Measurements from ENCODE around the gene HINT3. TPM values are rescaled to one million over a fixed set of nuclear protein-coding genes. Genes with fewer than 3 reads are reported as not detected.

HINT3 gene
- total and polyA plus RNA-seq, 2 donors (not counting 3 experiments of a cell fraction or from before 2014, with no cell fraction given) = 1.8 to 8.4 TPM

- DNase-seq (ENCODE audit: low read depth, low spot score) = no peak
- intact Hi-C loops (cut with micrococcal nuclease) = no loop called here
- no peak for FAIRE-seq
- H3K4me2 ChIP-seq (ENCODE audit: insufficient read depth, low read length) = no peak overlapping the region
- H3K4me3 ChIP-seq (replicated peaks in 1 of 3; ENCODE audit: insufficient read depth in 1 of 3, low read depth in 1 of 3, low read length in 3 of 3) = no peak overlapping the region
- POLR2A ChIA-PET = no interaction called here
- H3K79me2 ChIP-seq (ENCODE audit: control insufficient read depth, insufficient read depth, low read length) = peaks cover 31% of the 10 kb centered on the region
- peaks cover 5% of the 10 kb centered on the region for H3K4me1 ChIP-seq (ENCODE audit: control insufficient read depth, extremely low read depth, insufficient read depth, low read length)
- H3K9me3 ChIP-seq (replicated peaks; ENCODE audit: control insufficient read depth, insufficient read depth, low read length) = no peaks in the 10 kb centered on the region
- peaks cover 4% of the 10 kb centered on the region for H4K20me1 ChIP-seq (replicated peaks; ENCODE audit: control insufficient read depth, extremely low read depth, insufficient read depth, low read length)
- no peak overlapping the region for H2AFZ ChIP-seq (ENCODE audit: low read depth, low read length)
- CTCF ChIA-PET = interaction anchor here (1.3 to 2.0 kb wide), 2 partner anchors 1199 to 1275 kb away, joined by 3 to 5 read pairs; partner anchors contain the start of gene RNF146
- H3K27ac ChIP-seq (ENCODE audit: insufficient read depth, low read depth, low read length) = no peak overlapping the region
- no peaks in the 10 kb centered on the region for H3K36me3 ChIP-seq (ENCODE audit: control insufficient read depth in 2 of 2, extremely low read depth in 1 of 2, insufficient read depth in 2 of 2, low read length in 2 of 2)
- no TSS peak for BruUV-seq (replicated peaks)
- H3K27me3 ChIP-seq (ENCODE audit: control insufficient read depth in 2 of 2, insufficient read depth in 2 of 2, low read length in 2 of 2) = no peaks in the 10 kb centered on the region
- H3K9me1 ChIP-seq (replicated peaks; ENCODE audit: control insufficient read depth, extremely low read depth, insufficient read depth, low read length) = no peaks in the 10 kb centered on the region
- no peak overlapping the region for H3K9ac ChIP-seq (replicated peaks; ENCODE audit: extremely low read depth, insufficient read depth, low read length)
- dilution Hi-C loops (cut with MboI; ENCODE audit: extremely low pct_ligation_motif_present, low sequenced_read_pairs) = no loop called here
- TF ChIP-seq JUN (IDR thresholded peaks at IDR 0.05; ENCODE audit: borderline replicate concordance, insufficient read depth, insufficient read length, low read depth) = no peak
- TF ChIP-seq FOS (IDR thresholded peaks at IDR 0.05; ENCODE audit: borderline replicate concordance, insufficient read depth, low read length) = no peak
- TF ChIP-seq EZH2 (IDR thresholded peaks at IDR 0.05; ENCODE audit: borderline replicate concordance, low read depth, low read length, severe bottlenecking) = no peak
- TF ChIP-seq POLR2A (IDR thresholded peaks at IDR 0.05; ENCODE audit: low read depth, low read length) = no peak
- no peak for TF ChIP-seq POLR2AphosphoS5 (IDR thresholded peaks at IDR 0.05; ENCODE audit: insufficient read depth, low read depth, low read length)
- no peak for TF ChIP-seq MAX (IDR thresholded peaks at IDR 0.05; ENCODE audit: insufficient read depth, insufficient read length)
- no peak for TF ChIP-seq MYC (IDR thresholded peaks at IDR 0.05; ENCODE audit: low read depth, low read length)
- no peak for TF ChIP-seq GATA2 (IDR thresholded peaks at IDR 0.05; ENCODE audit: insufficient read depth, insufficient read length, low read depth, low read length)
- TF ChIP-seq CTCF (IDR thresholded peaks at IDR 0.05; ENCODE audit: extremely low read depth in 1 of 2, insufficient read depth in 1 of 2, low read depth in 1 of 2, low read length in 2 of 2) = no peak
These were observed 35.1 kb downstream of the HINT3 start for GRCh38 chr6:125991653-125992052.

Measured in endothelial cell of umbilical vein (primary cell).